Activated B cell treated with CpG ODN at 0.5 μM for 24 hours (primary cell): ENCODE data around the gene ADRA2B. TPM values are rescaled to one million over a fixed set of nuclear protein-coding genes. Genes with fewer than 3 reads are reported as not detected.
A peak's percentile ranks its signal among the peaks of the same experiment; 100 is the strongest.

Experiments
- ATAC-seq: fragments of 200-7000 bp; cut with Tn5 transposase; one replicate; pipeline ENCODE4 v1.10.0; 2021; ENCODE audit warnings: low read depth, mild to moderate bottlenecking, moderate library complexity
- CTCF ChIA-PET: fragments of 350-600 bp; sonication (Branson Sonifier 250); formaldehyde crosslinking; loops from one replicate; lab custom pipeline; 2021; ENCODE audit warnings: antibody characterized with exemption; lab: Charles Lee
- POLR2A ChIA-PET: fragments of 350-600 bp; sonication (Branson Sonifier 250); formaldehyde crosslinking; loops from one replicate; lab custom pipeline; 2021; ENCODE audit warnings: antibody characterized with exemption; lab: Charles Lee
- DNase-seq: peaks from one replicate; pipeline ENCODE4 v3.0.0; 2022
- H3K27ac Mint-ChIP-seq: one replicate; pipeline ENCODE4 v1.8.0; 2020; ENCODE audit warnings: mixed read lengths
- H3K27me3 Mint-ChIP-seq: one replicate; pipeline ENCODE4 v1.8.0; 2021; ENCODE audit warnings: mixed read lengths
- H3K36me3 Mint-ChIP-seq: one replicate; pipeline ENCODE4 v1.8.0; 2021; ENCODE audit warnings: low read depth, mixed read lengths
- H3K4me1 Mint-ChIP-seq: one replicate; pipeline ENCODE4 v1.8.0; 2021; ENCODE audit warnings: mixed read lengths
- H3K4me3 Mint-ChIP-seq: one replicate; pipeline ENCODE4 v1.8.0; 2020; ENCODE audit warnings: mild to moderate bottlenecking, mixed read lengths
- H3K9me3 Mint-ChIP-seq: one replicate; pipeline ENCODE4 v1.8.0; 2020; ENCODE audit warnings: mixed read lengths
- intact Hi-C: fragments of 100-400 bp; cut with micrococcal nuclease; formaldehyde crosslinking; loops from one replicate; pipeline ENCODE4 v1.15.1; 2024
- total RNA-seq: library from RNA; stranded (reverse); gene quantifications from 2 replicates; pipeline ENCODE4 v1.2.3, GENCODE V29; 2022
- TF ChIP-seq, protein P1 (sequence below): fragments of 200-600 bp; IDR thresholded peaks from one replicate; pipeline ENCODE4 v1.8.0; 2022; ENCODE audit warnings: antibody characterized with exemption, mild to moderate bottlenecking

ADRA2B gene
- total RNA-seq, 1 donor from 2014 or later, result 0.11 TPM

GRCh38 chr2:96156926-96157648 is 40.7 kb upstream of the ADRA2B start:
- H3K4me3 Mint-ChIP-seq, result peak overlapping the region; percentile 69
- peak; percentile 72 for DNase-seq
- ChIA-PET POLR2A (interaction anchor here (1.2 to 6.6 kb wide), 4 partner anchors 11 to 51 kb away, joined by 9 to 210 read pairs (median 22); partner anchors contain the start of genes ASTL, DUSP2 and STARD7), CTCF (interaction anchor here (0.7 to 3.9 kb wide), 5 partner anchors 11 to 43 kb away, joined by 3 to 21 read pairs (median 10); partner anchors contain the start of genes ASTL and DUSP2)
- ATAC-seq, result peak; percentile 83
- intact Hi-C loops, result loop anchor here (1.0 kb wide), 2 partner anchors 9 to 17 kb away; no protein-coding TSS in a partner anchor
- TF ChIP-seq, protein P1, sequence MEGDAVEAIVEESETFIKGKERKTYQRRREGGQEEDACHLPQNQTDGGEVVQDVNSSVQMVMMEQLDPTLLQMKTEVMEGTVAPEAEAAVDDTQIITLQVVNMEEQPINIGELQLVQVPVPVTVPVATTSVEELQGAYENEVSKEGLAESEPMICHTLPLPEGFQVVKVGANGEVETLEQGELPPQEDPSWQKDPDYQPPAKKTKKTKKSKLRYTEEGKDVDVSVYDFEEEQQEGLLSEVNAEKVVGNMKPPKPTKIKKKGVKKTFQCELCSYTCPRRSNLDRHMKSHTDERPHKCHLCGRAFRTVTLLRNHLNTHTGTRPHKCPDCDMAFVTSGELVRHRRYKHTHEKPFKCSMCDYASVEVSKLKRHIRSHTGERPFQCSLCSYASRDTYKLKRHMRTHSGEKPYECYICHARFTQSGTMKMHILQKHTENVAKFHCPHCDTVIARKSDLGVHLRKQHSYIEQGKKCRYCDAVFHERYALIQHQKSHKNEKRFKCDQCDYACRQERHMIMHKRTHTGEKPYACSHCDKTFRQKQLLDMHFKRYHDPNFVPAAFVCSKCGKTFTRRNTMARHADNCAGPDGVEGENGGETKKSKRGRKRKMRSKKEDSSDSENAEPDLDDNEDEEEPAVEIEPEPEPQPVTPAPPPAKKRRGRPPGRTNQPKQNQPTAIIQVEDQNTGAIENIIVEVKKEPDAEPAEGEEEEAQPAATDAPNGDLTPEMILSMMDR, result no peak
- H3K4me1 Mint-ChIP-seq, result peaks cover 67% of the 10 kb centered on the region
- H3K27me3 Mint-ChIP-seq, result no peaks in the 10 kb centered on the region
- H3K9me3 Mint-ChIP-seq, result no peaks in the 10 kb centered on the region
- H3K27ac Mint-ChIP-seq, result peak overlapping the region; percentile 85
- H3K36me3 Mint-ChIP-seq, result no peaks in the 10 kb centered on the region

GRCh38 chr2:96156011-96156820 is 39.8 kb upstream of the ADRA2B start:
- peak overlapping the region; percentile 85 for H3K27ac Mint-ChIP-seq
- no peak for DNase-seq
- no peaks in the 10 kb centered on the region for H3K9me3 Mint-ChIP-seq
- no peak for ATAC-seq
- ChIA-PET POLR2A (interaction anchor here (0.6 to 6.6 kb wide), 5 partner anchors 11 to 52 kb away, joined by 7 to 210 read pairs (median 17); partner anchors contain the start of genes ASTL, DUSP2 and STARD7), CTCF (interaction anchor here (0.7 to 3.9 kb wide), 6 partner anchors 10 to 44 kb away, joined by 3 to 21 read pairs (median 8); partner anchors contain the start of genes ASTL and DUSP2)
- peaks cover 68% of the 10 kb centered on the region for H3K4me1 Mint-ChIP-seq
- TF ChIP-seq, protein P1, result no peak
- no peaks in the 10 kb centered on the region for H3K36me3 Mint-ChIP-seq
- intact Hi-C loops, result no loop called here
- peak overlapping the region; percentile 69 for H3K4me3 Mint-ChIP-seq
- no peaks in the 10 kb centered on the region for H3K27me3 Mint-ChIP-seq

DNA sequence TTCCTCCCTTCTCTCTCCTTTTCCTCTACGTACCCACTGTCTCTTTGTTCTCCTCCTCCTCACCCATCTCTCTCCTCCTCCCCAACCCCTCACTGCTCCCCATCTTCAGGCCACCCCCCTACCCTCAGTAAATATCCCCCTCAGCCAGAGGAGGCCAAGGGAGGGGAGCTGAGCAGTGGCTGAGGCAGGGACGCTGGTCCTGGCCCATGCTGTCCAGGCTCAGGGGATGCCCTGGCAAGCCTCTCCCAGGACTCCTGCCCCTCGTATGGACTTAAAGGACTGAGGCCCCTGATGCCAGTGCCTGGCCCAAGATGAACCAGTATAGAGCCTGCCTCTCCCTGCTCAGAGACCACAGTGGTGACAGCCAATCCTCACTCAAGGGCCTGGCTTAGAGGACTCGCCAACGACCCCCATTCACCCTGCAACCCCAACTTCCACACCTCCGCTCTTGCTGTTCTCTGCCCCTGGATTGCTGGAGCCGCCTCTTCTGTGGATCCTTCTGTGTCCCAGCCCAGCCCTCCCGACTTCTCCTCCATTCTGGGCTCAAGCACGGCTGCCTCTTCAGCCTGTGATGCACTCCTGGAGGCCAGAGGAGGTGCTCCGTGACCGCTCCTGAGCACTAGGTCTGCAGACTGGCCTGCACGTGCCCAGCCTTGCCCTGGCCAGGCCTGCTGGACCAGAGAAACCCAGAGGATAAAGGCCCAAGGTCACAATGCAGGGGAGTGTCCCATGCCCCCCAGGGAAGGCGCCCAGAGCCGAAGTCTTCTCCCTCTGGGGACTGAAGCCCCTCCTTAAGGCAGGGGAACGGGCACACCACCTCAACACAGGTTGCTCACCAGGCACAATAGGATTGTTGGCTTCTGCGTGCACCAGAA is 38.4 kb upstream of the ADRA2B start:
- no peak for DNase-seq
- TF ChIP-seq, protein P1, result no peak
- no peak overlapping the region for H3K27ac Mint-ChIP-seq

GRCh38 chr2:96153991-96154431 is 37.6 kb upstream of the ADRA2B start:
- Mint-ChIP-seq H3K9me3 (no peaks in the 10 kb centered on the region), H3K27ac (no peak overlapping the region), H3K36me3 (no peaks in the 10 kb centered on the region), H3K27me3 (no peaks in the 10 kb centered on the region), H3K4me3 (no peak overlapping the region), H3K4me1 (peaks cover 58% of the 10 kb centered on the region)
- DNase-seq (no peak), ATAC-seq (no peak)
- ChIA-PET CTCF (interaction anchor here (1.7 kb wide), 1 partner anchor 20 kb away, joined by 4 read pairs; no protein-coding TSS in a partner anchor), POLR2A (no interaction called here)
- intact Hi-C loops, result no loop called here
- TF ChIP-seq, protein P1, result no peak

More for the DNA sequence above, 38.4 kb upstream of the ADRA2B start:
- Mint-ChIP-seq H3K27me3 (no peaks in the 10 kb centered on the region), H3K36me3 (no peaks in the 10 kb centered on the region), H3K4me3 (no peak overlapping the region), H3K4me1 (peaks cover 62% of the 10 kb centered on the region), H3K9me3 (no peaks in the 10 kb centered on the region)
- POLR2A ChIA-PET, result interaction anchor here (6.6 kb wide), 1 partner anchor 9 kb away, joined by 210 read pairs; the partner anchor contains the start of gene DUSP2
- intact Hi-C loops, result no loop called here
- no peak for ATAC-seq
- CTCF ChIA-PET, result interaction anchor here (1.2 to 1.7 kb wide), 2 partner anchors 19 to 20 kb away, joined by 4 to 7 read pairs; no protein-coding TSS in a partner anchor
